Right cardiac atrium (tissue), 5 donors: ENCODE data around the gene PALLD. TPM values are rescaled to one million over a fixed set of nuclear protein-coding genes. Genes with fewer than 3 reads are reported as not detected.

Source experiments
- ATAC-seq, 2 donors: fragments of 200-7000 bp; cut with Tn5 transposase; one replicate each; pipeline versions ENCODE4 v1.8.0 to v1.9.1; 2020; ENCODE audit warnings: moderate library complexity in 2 of 2, mild to moderate bottlenecking in 1 of 2
- DNase-seq, 3 donors: peaks; one replicate each; pipeline ENCODE4 v3.0.0-alpha.2; 2020
- H3K27ac ChIP-seq: one replicate; pipeline ENCODE4 v1.5.1; 2013; ENCODE audit warnings: mild to moderate bottlenecking, low read length, control low read depth, moderate library complexity
- H3K27me3 ChIP-seq: one replicate; pipeline ENCODE4 v1.6.1; 2013; ENCODE audit not compliant: control insufficient read depth, insufficient read depth
- H3K4me1 ChIP-seq: one replicate; pipeline ENCODE4 v1.6.1; 2013; ENCODE audit warnings: low read length; ENCODE audit not compliant: control insufficient read depth, insufficient read depth
- H3K4me3 ChIP-seq: one replicate; pipeline ENCODE4 v1.5.1; 2013; ENCODE audit warnings: low read length, control low read depth
- H3K9me3 ChIP-seq: one replicate; pipeline ENCODE4 v1.6.1; 2013; ENCODE audit warnings: low read length; ENCODE audit not compliant: control insufficient read depth
- WGBS: extraction: QIAGEN DNeasy Blood & Tissue Kit; methylation state at CpG from one replicate; pipeline ENCODE4 v1.1.7; 2013; 5-methylcytosine and 5-hydroxymethylcytosine counted together
- intact Hi-C, 4 donors: fragments of 100-400 bp; cut with DNase I; formaldehyde crosslinking; loops; one replicate each; pipeline versions ENCODE4 v1.11.0 to v1.14.0; 2022 to 2023
- polyA plus RNA-seq: library from polyadenylated mRNA; stranded (reverse); fragments of 200-250 nt; gene quantifications from one replicate; pipeline ENCODE4 v1.2.3, GENCODE V29; 2013
- total RNA-seq, 4 donors: library from RNA; stranded (reverse); fragmentation: NEBNext Ultra II Directional; extraction: Animal tissue kit (Norgen Biotek cat#: 25700); gene quantifications; one replicate each; pipeline ENCODE4 v1.2.1, GENCODE V29; 2021
- donor health status: healthy with polysubstance abuse.
- donor health status: DM: no; HTN: yes; CAD: no.
- donor health status: DM: no; HTN: no; CAD: no.
- donor health status: DM: no; HTN: yes; CAD: no; lungs with severe emphysema.
- donor health status: DM: yes; HTN: yes; CAD: no.

PALLD gene
- total and polyA plus RNA-seq, 5 donors: 233 to 1,069 (median 717) TPM

GRCh38 chr4:168859100-168859499 is 362.2 kb downstream of the PALLD start:
- ATAC-seq (no peak), DNase-seq (no peak)
- H3K4me1 ChIP-seq: peaks cover 10% of the 10 kb centered on the region
- WGBS: 79% methylated on average over 7 of the region's 7 CpGs
- H3K27ac ChIP-seq: no peak overlapping the region
- H3K27me3 ChIP-seq: no peaks in the 10 kb centered on the region
- H3K4me3 ChIP-seq: no peak overlapping the region
- intact Hi-C loops: no loop called here
- no peaks in the 10 kb centered on the region for H3K9me3 ChIP-seq

DNA sequence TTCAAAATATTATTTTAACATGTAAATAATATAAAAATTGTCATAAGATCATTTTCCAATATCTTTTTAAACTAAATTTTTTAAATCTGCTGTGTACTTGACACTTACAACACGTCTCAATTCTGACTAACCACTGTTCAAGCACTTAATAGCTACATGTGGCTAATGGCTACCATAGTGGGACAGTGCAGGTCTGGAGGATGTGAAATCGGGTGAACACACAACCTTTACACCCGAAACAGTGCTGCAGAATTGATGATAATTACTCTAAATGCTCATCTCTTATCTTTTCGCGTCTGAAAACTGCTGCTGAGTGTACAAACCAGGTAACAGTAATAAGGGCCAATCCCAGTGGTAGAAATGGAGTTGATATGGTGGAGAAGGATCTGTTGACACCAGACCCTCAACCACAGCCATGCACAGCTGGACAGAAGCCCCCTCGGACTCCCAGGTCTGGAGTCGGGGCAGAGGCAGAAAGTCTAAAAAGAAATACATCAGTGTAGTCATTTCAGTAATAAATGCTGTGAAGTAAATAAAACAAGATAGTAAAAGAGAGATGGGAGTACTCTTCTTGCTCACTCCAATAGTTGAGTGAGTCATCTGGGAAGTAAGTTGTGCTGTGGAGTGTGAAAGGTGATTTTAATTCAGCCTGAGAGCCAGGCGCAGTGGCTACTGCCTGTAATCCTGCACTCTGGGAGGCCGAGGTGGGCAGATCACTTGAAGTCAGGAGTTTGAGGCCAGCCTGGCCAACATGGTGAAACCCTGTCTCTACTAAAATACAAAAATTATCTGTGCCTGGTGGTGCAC is 363.2 kb downstream of the PALLD start:
- WGBS: 87% methylated on average over 9 of the region's 9 CpGs
- Histone ChIP-seq H3K27me3 (no peaks in the 10 kb centered on the region), H3K9me3 (no peaks in the 10 kb centered on the region), H3K4me3 (no peak overlapping the region), H3K27ac (peak overlapping the region; percentile 51), H3K4me1 (peaks cover 10% of the 10 kb centered on the region)
- ATAC-seq (no peak), DNase-seq (no peak)
- intact Hi-C loops: no loop called here

DNA sequence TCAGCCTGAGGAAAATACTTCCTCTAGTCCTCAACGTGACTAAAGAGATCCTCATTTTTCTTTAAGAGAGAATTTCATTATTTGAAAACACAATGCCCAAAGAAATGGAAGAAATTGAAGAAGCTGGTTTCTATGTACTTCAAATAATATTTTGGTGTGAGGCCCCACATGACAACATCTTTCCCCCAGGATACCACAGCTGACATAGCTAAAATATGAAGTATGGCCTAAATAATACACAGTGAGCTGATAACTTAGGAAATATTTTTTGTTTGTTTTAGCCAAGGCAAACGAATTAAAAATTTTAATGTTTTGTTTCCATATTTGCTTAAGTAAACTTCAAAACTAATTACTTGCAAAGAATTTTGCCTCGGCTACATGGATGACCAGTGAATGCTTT is 364.0 kb downstream of the PALLD start:
- intact Hi-C loops: no loop called here
- DNase-seq (no peak), ATAC-seq (no peak)
- no peak overlapping the region for H3K4me3 ChIP-seq
- 51% methylated on average over 3 of the region's 3 CpGs for WGBS
- peak overlapping the region; percentile 51 for H3K27ac ChIP-seq
- H3K9me3 ChIP-seq: no peaks in the 10 kb centered on the region
- no peaks in the 10 kb centered on the region for H3K27me3 ChIP-seq
- peaks cover 12% of the 10 kb centered on the region for H3K4me1 ChIP-seq

- DNase-seq (no peak), ATAC-seq (no peak)
- 65% methylated on average over 10 of the region's 10 CpGs for WGBS
- H3K27me3 ChIP-seq: no peaks in the 10 kb centered on the region
- no peak overlapping the region for H3K4me3 ChIP-seq
- H3K4me1 ChIP-seq: peaks cover 23% of the 10 kb centered on the region
- H3K27ac ChIP-seq: no peak overlapping the region
- intact Hi-C loops: no loop called here
- H3K9me3 ChIP-seq: no peaks in the 10 kb centered on the region
Measured at GRCh38 chr4:168863719-168864647, 367.1 kb downstream of the PALLD start.

DNA sequence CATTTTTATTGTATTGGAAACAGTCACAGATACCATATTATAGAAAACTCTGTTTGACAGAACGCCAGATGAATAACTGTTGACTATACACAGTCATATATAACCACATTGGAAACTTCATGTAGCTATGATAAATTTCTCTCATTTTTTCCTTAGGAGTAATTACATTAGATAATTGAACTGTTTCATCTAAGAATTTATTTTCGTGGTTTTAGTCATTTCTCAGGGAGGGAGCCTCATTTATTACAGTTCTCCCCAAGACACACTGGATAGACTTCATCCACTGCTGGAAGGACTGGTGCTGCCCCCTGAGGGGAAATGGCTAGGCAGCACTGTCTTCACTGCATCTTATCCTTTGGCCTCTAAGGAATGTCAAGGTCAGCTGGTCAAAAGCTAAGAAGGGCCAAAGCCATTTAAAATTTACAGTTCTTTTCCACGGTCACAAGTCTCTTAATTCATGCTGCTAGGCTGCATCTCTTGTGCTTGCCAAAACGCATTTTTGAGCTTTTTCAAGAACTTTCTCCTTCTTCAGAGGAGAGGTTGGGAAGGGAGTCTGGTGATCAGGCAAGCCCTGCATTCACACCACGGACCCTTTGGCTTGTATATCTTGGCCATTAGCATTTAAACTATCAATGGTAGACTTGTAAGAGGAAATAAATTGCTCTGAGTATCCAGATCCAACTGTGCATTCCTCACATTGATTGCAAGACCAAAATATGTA is 368.1 kb downstream of the PALLD start:
- no peaks in the 10 kb centered on the region for H3K27me3 ChIP-seq
- no peak overlapping the region for H3K27ac ChIP-seq
- no peak overlapping the region for H3K4me3 ChIP-seq
- WGBS: 55% methylated on average over 5 of the region's 5 CpGs
- intact Hi-C loops: no loop called here
- H3K4me1 ChIP-seq: peaks cover 22% of the 10 kb centered on the region
- no peaks in the 10 kb centered on the region for H3K9me3 ChIP-seq
- ATAC-seq: peak; percentile 25 to 47
- no peak for DNase-seq

DNA sequence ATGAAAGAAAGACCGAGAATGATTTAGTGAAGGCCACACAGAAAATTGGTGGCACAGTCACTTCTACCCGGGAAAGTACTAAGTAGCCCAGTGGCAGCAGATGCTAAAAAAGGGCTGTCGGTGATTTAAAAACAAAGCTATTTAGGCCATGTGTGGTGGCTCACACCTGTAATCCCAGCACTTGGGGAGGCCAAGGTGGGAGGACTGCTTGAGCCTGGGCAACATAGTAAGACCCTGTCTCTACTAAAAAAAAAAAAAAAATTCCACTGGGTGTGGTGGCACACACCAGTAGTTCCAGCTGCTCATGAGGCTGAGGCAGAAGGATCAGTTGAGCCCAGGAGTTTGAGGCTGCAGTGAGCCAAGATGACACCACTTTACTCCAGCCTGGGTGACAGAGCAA is 369.0 kb downstream of the PALLD start:
- Histone ChIP-seq H3K4me1 (peaks cover 22% of the 10 kb centered on the region), H3K9me3 (no peaks in the 10 kb centered on the region), H3K4me3 (no peak overlapping the region), H3K27me3 (no peaks in the 10 kb centered on the region), H3K27ac (no peak overlapping the region)
- DNase-seq (no peak), ATAC-seq (no peak)
- intact Hi-C loops: no loop called here
- WGBS: 85% methylated on average over 3 of the region's 3 CpGs

DNA sequence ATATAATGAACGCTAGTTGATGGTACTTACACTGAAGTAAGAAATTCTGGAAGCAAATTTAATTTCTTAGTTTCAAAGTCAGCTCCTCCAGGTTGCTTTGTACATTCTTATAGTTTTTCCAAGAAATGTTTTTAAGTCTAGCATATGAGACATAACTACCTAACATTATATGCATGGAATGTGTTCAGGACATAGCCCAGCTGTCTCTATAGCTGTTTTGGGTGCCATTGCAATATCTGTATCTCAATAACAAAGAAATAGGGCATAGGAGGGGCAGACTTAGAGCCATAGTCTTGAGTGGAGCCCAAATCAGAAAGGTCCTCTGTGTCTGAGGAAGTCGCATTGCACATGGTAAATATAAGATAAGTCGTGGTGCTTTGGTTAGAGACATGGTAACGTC is 369.8 kb downstream of the PALLD start:
- Histone ChIP-seq H3K4me1 (peaks cover 24% of the 10 kb centered on the region), H3K9me3 (no peaks in the 10 kb centered on the region), H3K27me3 (no peaks in the 10 kb centered on the region), H3K4me3 (no peak overlapping the region), H3K27ac (no peak overlapping the region)
- DNase-seq: no peak
- WGBS: 93% methylated on average over 4 of the region's 4 CpGs
- intact Hi-C loops: no loop called here
- ATAC-seq: no peak

- no peak for ATAC-seq
- WGBS: 83% methylated on average over 2 of the region's 2 CpGs
Measured at GRCh38 chr4:168867128-168867527, 370.3 kb downstream of the PALLD start.

GRCh38 chr4:168868044-168868781 is 371.4 kb downstream of the PALLD start:
- Histone ChIP-seq H3K9me3 (no peaks in the 10 kb centered on the region), H3K27me3 (no peaks in the 10 kb centered on the region), H3K4me3 (no peak overlapping the region), H3K4me1 (peaks cover 26% of the 10 kb centered on the region), H3K27ac (peak overlapping the region; percentile 58)
- intact Hi-C loops: no loop called here
- ATAC-seq (no peak), DNase-seq (no peak)
- WGBS: 67% methylated on average over 5 of the region's 5 CpGs

More at GRCh38 chr4:168867128-168867527, 370.3 kb downstream of the PALLD start:
- DNase-seq: no peak
- intact Hi-C loops: no loop called here
- no peaks in the 10 kb centered on the region for H3K9me3 ChIP-seq
- H3K4me1 ChIP-seq: peaks cover 24% of the 10 kb centered on the region
- H3K4me3 ChIP-seq: no peak overlapping the region
- no peak overlapping the region for H3K27ac ChIP-seq
- no peaks in the 10 kb centered on the region for H3K27me3 ChIP-seq

DNA sequence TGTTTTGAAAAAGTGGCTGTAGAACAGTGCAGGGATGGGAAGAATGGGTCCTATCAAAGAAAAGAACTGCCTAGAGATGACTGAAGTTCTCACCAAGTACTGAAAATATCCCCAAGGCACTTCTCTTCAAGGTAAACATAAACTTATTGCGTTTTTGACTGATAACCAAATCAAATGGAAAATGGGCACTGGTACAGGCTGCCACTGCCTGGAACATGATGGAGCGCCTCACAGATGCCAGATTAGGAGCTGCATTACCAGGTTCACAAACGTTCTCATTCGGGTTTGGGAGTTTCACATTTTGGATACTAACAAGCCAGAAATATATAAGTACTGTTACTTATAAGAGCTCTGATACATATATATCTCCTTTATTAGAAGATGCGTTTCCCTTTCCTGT is 371.9 kb downstream of the PALLD start:
- no peaks in the 10 kb centered on the region for H3K27me3 ChIP-seq
- whole genome bisulfite sequencing: 62% methylated on average over 5 of the region's 5 CpGs
- no peak for DNase-seq
- ATAC-seq: no peak
- no peak overlapping the region for H3K4me3 ChIP-seq
- intact Hi-C loops: no loop called here
- H3K9me3 ChIP-seq: no peaks in the 10 kb centered on the region
- H3K4me1 ChIP-seq: peaks cover 28% of the 10 kb centered on the region
- no peak overlapping the region for H3K27ac ChIP-seq
